Tibial artery (tissue), 4 donors: ENCODE data around the gene MACROD2.

Experiments
- DNase-seq, 2 donors: peaks; one replicate each; pipeline ENCODE4 v3.0.0-alpha.2; 2019
- H3K27ac ChIP-seq, 2 donors: fragments of 200-600 bp; sonication (generic) in 1 of 2; 1 replicate in 1 of 2; 2 replicates in 1 of 2; pipeline ENCODE4 v1.5.1; 2018 to 2019; ENCODE audit warnings: mild to moderate bottlenecking in 1 of 2
- H3K27me3 ChIP-seq, 2 donors: fragments of 200-600 bp; sonication (generic) in 1 of 2; one replicate each; pipeline versions ENCODE4 v1.5.1 to v1.6.0; 2016 to 2019
- H3K36me3 ChIP-seq, 3 donors: fragments of 200-600 bp; sonication (generic) in 2 of 3; one replicate each; pipeline ENCODE4 v1.5.1; 2016 to 2019; ENCODE audit warnings: mild to moderate bottlenecking in 2 of 3
- H3K4me1 ChIP-seq, 4 donors: fragments of 200-600 bp; sonication (generic) in 2 of 4; 1 replicate in 3 of 4; 2 replicates in 1 of 4; pipeline ENCODE4 v1.5.1; 2016 to 2019
- H3K4me3 ChIP-seq, 2 donors: fragments of 200-600 bp; sonication (generic) in 1 of 2; 1 replicate in 1 of 2; 2 replicates in 1 of 2; pipeline ENCODE4 v1.5.1; 2018 to 2019; ENCODE audit warnings: mild to moderate bottlenecking in 2 of 2
- H3K9me3 ChIP-seq, 3 donors: fragments of 200-600 bp; sonication (generic) in 1 of 3; one replicate each; pipeline ENCODE4 v1.5.1; 2016 to 2019
- CTCF ChIP-seq, 2 experiments: fragments of 200-600 bp in 1 of 2; fragments of 450-650 bp in 1 of 2; IDR thresholded peaks; one replicate each; pipeline ENCODE4 v1.5.1; 2017 to 2019; ENCODE audit warnings: antibody characterized with exemption in 2 of 2, mild to moderate bottlenecking in 1 of 2, moderate library complexity in 1 of 2
- intact Hi-C: fragments of 100-400 bp; cut with DNase I; formaldehyde crosslinking; loops from one replicate; pipeline ENCODE4 v1.15.0; 2023; ENCODE audit warnings: low total_unique reads

MACROD2 gene

GRCh38 chr20:14882157-14882556 is 886.8 kb downstream of the MACROD2 start:
- intact Hi-C loops, result no loop called here

GRCh38 chr20:14882846-14883245 is 887.5 kb downstream of the MACROD2 start:
- no peaks in the 10 kb centered on the region for H3K36me3 ChIP-seq
- no peak for DNase-seq
- H3K27ac ChIP-seq, result no peak overlapping the region
- H3K9me3 ChIP-seq, result no peaks in the 10 kb centered on the region
- H3K4me1 ChIP-seq, result no peaks in the 10 kb centered on the region
- H3K4me3 ChIP-seq, result no peak overlapping the region
- no peak for TF ChIP-seq CTCF (IDR thresholded peaks at IDR 0.05)
- intact Hi-C loops, result no loop called here
- no peaks in the 10 kb centered on the region for H3K27me3 ChIP-seq

More at GRCh38 chr20:14882157-14882556, 886.8 kb downstream of the MACROD2 start:
- Histone ChIP-seq H3K4me1 (no peaks in the 10 kb centered on the region), H3K4me3 (no peak overlapping the region), H3K27ac (no peak overlapping the region), H3K27me3 (no peaks in the 10 kb centered on the region), H3K9me3 (no peaks in the 10 kb centered on the region), H3K36me3 (no peaks in the 10 kb centered on the region)
- DNase-seq, result no peak
- no peak for TF ChIP-seq CTCF (IDR thresholded peaks at IDR 0.05)

- intact Hi-C loops, result no loop called here
- Histone ChIP-seq H3K27ac (no peak overlapping the region), H3K36me3 (no peaks in the 10 kb centered on the region), H3K4me1 (no peaks in the 10 kb centered on the region), H3K9me3 (no peaks in the 10 kb centered on the region), H3K27me3 (no peaks in the 10 kb centered on the region), H3K4me3 (no peak overlapping the region)
- DNase-seq, result no peak
- TF ChIP-seq CTCF (IDR thresholded peaks at IDR 0.05), result no peak
Measured at GRCh38 chr20:14883324-14883723, 888.0 kb downstream of the MACROD2 start.

GRCh38 chr20:14885661-14886060 is 890.3 kb downstream of the MACROD2 start:
- Histone ChIP-seq H3K9me3 (no peaks in the 10 kb centered on the region), H3K36me3 (no peaks in the 10 kb centered on the region), H3K27me3 (no peaks in the 10 kb centered on the region), H3K4me1 (no peaks in the 10 kb centered on the region), H3K27ac (no peak overlapping the region), H3K4me3 (no peak overlapping the region)
- intact Hi-C loops, result no loop called here
- DNase-seq, result no peak
- no peak for TF ChIP-seq CTCF (IDR thresholded peaks at IDR 0.05)

- no peak overlapping the region for H3K4me3 ChIP-seq
- no peaks in the 10 kb centered on the region for H3K9me3 ChIP-seq
- intact Hi-C loops, result no loop called here
- H3K27me3 ChIP-seq, result no peaks in the 10 kb centered on the region
- no peak for DNase-seq
- no peak overlapping the region for H3K27ac ChIP-seq
- no peak for TF ChIP-seq CTCF (IDR thresholded peaks at IDR 0.05)
- no peaks in the 10 kb centered on the region for H3K4me1 ChIP-seq
- no peaks in the 10 kb centered on the region for H3K36me3 ChIP-seq
Measured at GRCh38 chr20:14888134-14888533, 892.8 kb downstream of the MACROD2 start.
